Esophagus muscularis mucosa (tissue), 4 donors: ENCODE measurements around the gene HSD11B2. TPM values are rescaled to one million over a fixed set of nuclear protein-coding genes. Genes with fewer than 3 reads are reported as not detected.

ENCODE experiments used
- DNase-seq: peaks from one replicate; pipeline ENCODE4 v3.0.0-alpha.2; 2017; ENCODE audit errors: extremely low spot score
- H3K27ac ChIP-seq, 4 donors: fragments of 200-600 bp; sonication (generic); replicated peaks in 1 of 4; 1 replicate in 3 of 4; 2 replicates in 1 of 4; pipeline ENCODE4 v1.5.1; 2016 to 2019; ENCODE audit warnings: mild to moderate bottlenecking in 1 of 4
- H3K27me3 ChIP-seq, 4 donors: fragments of 200-600 bp; sonication (generic); one replicate each; pipeline versions ENCODE4 v1.5.1 to v1.6.0; 2016 to 2019
- H3K36me3 ChIP-seq, 4 donors: fragments of 200-600 bp; sonication (generic); one replicate each; pipeline ENCODE4 v1.5.1; 2016 to 2019
- H3K4me1 ChIP-seq, 4 donors: fragments of 200-600 bp; sonication (generic); one replicate each; pipeline ENCODE4 v1.5.1; 2016 to 2019
- H3K4me3 ChIP-seq, 4 donors: fragments of 200-600 bp; sonication (generic); 1 replicate in 2 of 4; 2 replicates in 2 of 4; pipeline ENCODE4 v1.5.1; 2016 to 2019; ENCODE audit warnings: mild to moderate bottlenecking in 4 of 4, moderate library complexity in 1 of 4
- H3K9me3 ChIP-seq, 4 donors: fragments of 200-600 bp; sonication (generic); 1 replicate in 3 of 4; 2 replicates in 1 of 4; pipeline ENCODE4 v1.5.1; 2016 to 2019
- CTCF ChIP-seq, 3 experiments: fragments of 200-600 bp in 2 of 3; fragments of 450-650 bp in 1 of 3; sonication (generic) in 2 of 3; IDR thresholded peaks; one replicate each; pipeline ENCODE4 v1.5.1; 2017 to 2019; ENCODE audit warnings: antibody characterized with exemption in 3 of 3, mild to moderate bottlenecking in 2 of 3, moderate library complexity in 1 of 3
- EP300 ChIP-seq: sonication (generic); formaldehyde crosslinking; IDR thresholded peaks from one replicate; pipeline ENCODE4 v1.6.1; 2017; ENCODE audit warnings: antibody characterized with exemption
- POLR2A ChIP-seq: fragments of 450-650 bp; IDR thresholded peaks from one replicate; pipeline ENCODE4 v1.6.1; 2017; ENCODE audit warnings: antibody characterized with exemption, moderate library complexity, mild to moderate bottlenecking, low read depth
- POLR2AphosphoS5 ChIP-seq, 2 donors: sonication (generic); formaldehyde crosslinking; IDR thresholded peaks; one replicate each; pipeline ENCODE4 v1.6.1; 2017; ENCODE audit warnings: antibody characterized with exemption in 2 of 2
- WGBS: methylation state at CpG from one replicate; pipeline ENCODE4 v1.1.5; 2018; 5-methylcytosine and 5-hydroxymethylcytosine counted together
- intact Hi-C: fragments of 100-400 bp; cut with DNase I; formaldehyde crosslinking; loops from one replicate; pipeline ENCODE4 v1.15.1; 2023
- total RNA-seq, 4 donors: library from RNA; depleted of rRNA; stranded (reverse); fragments of >200 nt; gene quantifications; one replicate each; pipeline versions ENCODE4 v1.1.0 to v1.2.1, GENCODE V29; 2016

Gene HSD11B2
- total RNA-seq, 4 donors from 2014 or later: 0.42 to 2.2 (median 1.1) TPM; not detected in 1

- no peaks in the 10 kb centered on the region for H3K9me3 ChIP-seq
- H3K4me3 ChIP-seq: no peak overlapping the region
- H3K27me3 ChIP-seq: no peaks in the 10 kb centered on the region
- no peak for TF ChIP-seq EP300
- no peak for TF ChIP-seq CTCF (IDR thresholded peaks at IDR 0.05)
- no peak for TF ChIP-seq POLR2AphosphoS5 (IDR thresholded peaks at IDR 0.05)
- no peak for TF ChIP-seq POLR2A
- WGBS: 79% methylated on average over 6 of the region's 6 CpGs
- no peak for DNase-seq
- intact Hi-C loops: no loop called here
- H3K27ac ChIP-seq: no peak overlapping the region
- H3K4me1 ChIP-seq: peaks cover 17 to 22% (median 20%) of the 10 kb centered on the region in 4 donors
- H3K36me3 ChIP-seq: peaks cover 0 to 23% (median 0%) of the 10 kb centered on the region in 4 donors
These were observed 23.0 kb upstream of the HSD11B2 start for GRCh38 chr16:67407788-67408452.

DNA sequence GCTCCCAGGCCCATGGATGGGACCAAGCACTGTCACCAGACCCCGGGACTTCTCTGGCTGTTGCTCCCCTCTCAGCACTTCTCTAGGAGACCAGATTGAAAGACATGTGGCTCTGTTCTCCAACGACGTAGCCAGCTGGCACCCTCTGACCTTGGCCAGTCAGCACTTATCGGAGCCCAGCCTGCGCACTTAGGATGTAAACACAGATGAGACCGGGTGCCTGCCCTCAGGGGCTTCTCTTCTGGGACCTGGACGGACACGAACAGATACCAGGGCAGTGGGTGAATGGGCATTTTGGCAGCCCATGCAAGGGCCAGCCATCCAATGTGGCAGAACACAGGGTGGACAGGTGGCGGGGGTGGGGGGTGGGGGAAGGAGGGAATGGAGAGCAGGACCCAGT is 21.3 kb upstream of the HSD11B2 start:
- H3K36me3 ChIP-seq: peaks cover 0 to 12% (median 0%) of the 10 kb centered on the region in 4 donors
- DNase-seq: no peak
- no peak overlapping the region for H3K27ac ChIP-seq
- peaks cover 18 to 26% (median 24%) of the 10 kb centered on the region in 4 donors for H3K4me1 ChIP-seq
- TF ChIP-seq CTCF (IDR thresholded peaks at IDR 0.05): no peak
- no peak for TF ChIP-seq POLR2AphosphoS5 (IDR thresholded peaks at IDR 0.05)
- no peak for TF ChIP-seq EP300
- no peak for TF ChIP-seq POLR2A
- intact Hi-C loops: no loop called here
- no peaks in the 10 kb centered on the region for H3K9me3 ChIP-seq
- H3K27me3 ChIP-seq: no peaks in the 10 kb centered on the region
- no peak overlapping the region for H3K4me3 ChIP-seq
- WGBS: 100% methylated on average over 2 of the region's 9 CpGs

DNA sequence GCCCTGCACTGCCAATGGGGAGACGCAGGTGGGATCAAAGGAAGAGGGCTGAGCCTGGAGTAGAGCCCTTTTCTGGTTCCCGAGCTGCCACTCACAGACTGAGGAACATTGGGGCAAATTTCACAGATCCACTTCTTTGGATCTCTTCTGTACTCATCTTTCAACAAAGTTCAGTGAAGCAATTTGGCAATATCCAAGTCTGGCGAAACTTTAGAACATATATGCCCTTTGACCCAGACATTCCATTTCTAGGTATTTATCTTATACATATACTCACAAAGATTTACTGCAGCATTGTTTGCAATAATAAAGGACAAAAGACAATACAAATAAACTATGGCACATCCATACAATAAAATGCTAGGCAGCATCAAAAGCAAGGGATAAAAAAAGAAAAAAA is 19.6 kb upstream of the HSD11B2 start:
- no peaks in the 10 kb centered on the region for H3K27me3 ChIP-seq
- no peaks in the 10 kb centered on the region for H3K9me3 ChIP-seq
- H3K4me1 ChIP-seq: peaks cover 16 to 32% (median 24%) of the 10 kb centered on the region in 4 donors
- WGBS: 88% methylated on average over 3 of the region's 3 CpGs
- DNase-seq: no peak
- no peak overlapping the region for H3K4me3 ChIP-seq
- no peak overlapping the region for H3K27ac ChIP-seq
- TF ChIP-seq POLR2A (no peak), CTCF (IDR thresholded peaks at IDR 0.05) (no peak), POLR2AphosphoS5 (IDR thresholded peaks at IDR 0.05) (no peak), EP300 (no peak)
- intact Hi-C loops: no loop called here
- peaks cover 0 to 8% (median 0%) of the 10 kb centered on the region in 4 donors for H3K36me3 ChIP-seq

GRCh38 chr16:67412294-67412693 is 18.6 kb upstream of the HSD11B2 start:
- WGBS: 49% methylated on average over 2 of the region's 2 CpGs
- intact Hi-C loops: no loop called here
- H3K27me3 ChIP-seq: no peaks in the 10 kb centered on the region

More at GRCh38 chr16:67412294-67412693, 18.6 kb upstream of the HSD11B2 start:
- H3K4me3 ChIP-seq: no peak overlapping the region
- peaks cover 0 to 8% (median 0%) of the 10 kb centered on the region in 4 donors for H3K36me3 ChIP-seq
- H3K27ac ChIP-seq: no peak overlapping the region
- TF ChIP-seq POLR2AphosphoS5 (IDR thresholded peaks at IDR 0.05) (no peak), POLR2A (no peak), CTCF (IDR thresholded peaks at IDR 0.05) (no peak), EP300 (no peak)
- no peaks in the 10 kb centered on the region for H3K9me3 ChIP-seq
- no peak for DNase-seq
- peaks cover 12 to 28% (median 21%) of the 10 kb centered on the region in 4 donors for H3K4me1 ChIP-seq
